ENCODE measurements around the gene HLF.

DNA sequence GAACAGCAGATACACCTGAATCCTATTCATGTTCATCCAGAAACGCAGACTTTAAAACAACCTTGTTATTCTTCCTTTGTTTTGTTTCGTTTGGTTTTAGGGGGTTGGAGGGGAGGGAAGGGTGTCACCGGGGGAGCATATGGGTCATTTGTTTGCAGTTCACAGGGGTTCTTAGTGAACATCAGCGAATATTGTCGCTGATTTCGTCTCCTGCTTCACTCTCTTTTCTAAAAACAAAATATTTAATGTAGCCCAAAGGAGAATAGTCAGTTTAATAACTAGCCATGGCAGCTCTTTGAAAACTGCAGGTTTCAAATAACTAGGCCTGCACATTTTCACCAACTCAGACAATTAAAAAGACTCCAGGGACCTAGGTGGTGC, 37.6 kb downstream of the HLF start:
- TF ChIP-seq, protein P1, sequence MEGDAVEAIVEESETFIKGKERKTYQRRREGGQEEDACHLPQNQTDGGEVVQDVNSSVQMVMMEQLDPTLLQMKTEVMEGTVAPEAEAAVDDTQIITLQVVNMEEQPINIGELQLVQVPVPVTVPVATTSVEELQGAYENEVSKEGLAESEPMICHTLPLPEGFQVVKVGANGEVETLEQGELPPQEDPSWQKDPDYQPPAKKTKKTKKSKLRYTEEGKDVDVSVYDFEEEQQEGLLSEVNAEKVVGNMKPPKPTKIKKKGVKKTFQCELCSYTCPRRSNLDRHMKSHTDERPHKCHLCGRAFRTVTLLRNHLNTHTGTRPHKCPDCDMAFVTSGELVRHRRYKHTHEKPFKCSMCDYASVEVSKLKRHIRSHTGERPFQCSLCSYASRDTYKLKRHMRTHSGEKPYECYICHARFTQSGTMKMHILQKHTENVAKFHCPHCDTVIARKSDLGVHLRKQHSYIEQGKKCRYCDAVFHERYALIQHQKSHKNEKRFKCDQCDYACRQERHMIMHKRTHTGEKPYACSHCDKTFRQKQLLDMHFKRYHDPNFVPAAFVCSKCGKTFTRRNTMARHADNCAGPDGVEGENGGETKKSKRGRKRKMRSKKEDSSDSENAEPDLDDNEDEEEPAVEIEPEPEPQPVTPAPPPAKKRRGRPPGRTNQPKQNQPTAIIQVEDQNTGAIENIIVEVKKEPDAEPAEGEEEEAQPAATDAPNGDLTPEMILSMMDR (IDR thresholded peaks at IDR 0.05; ENCODE audit: insufficient read depth, low read length): no peak
- TF ChIP-seq POLR2AphosphoS5 (IDR thresholded peaks at IDR 0.05; ENCODE audit: low read depth) (no peak), SPI1 (IDR thresholded peaks at IDR 0.05; ENCODE audit: borderline replicate concordance, low read depth) (no peak)
- TF ChIP-seq, protein P2, sequence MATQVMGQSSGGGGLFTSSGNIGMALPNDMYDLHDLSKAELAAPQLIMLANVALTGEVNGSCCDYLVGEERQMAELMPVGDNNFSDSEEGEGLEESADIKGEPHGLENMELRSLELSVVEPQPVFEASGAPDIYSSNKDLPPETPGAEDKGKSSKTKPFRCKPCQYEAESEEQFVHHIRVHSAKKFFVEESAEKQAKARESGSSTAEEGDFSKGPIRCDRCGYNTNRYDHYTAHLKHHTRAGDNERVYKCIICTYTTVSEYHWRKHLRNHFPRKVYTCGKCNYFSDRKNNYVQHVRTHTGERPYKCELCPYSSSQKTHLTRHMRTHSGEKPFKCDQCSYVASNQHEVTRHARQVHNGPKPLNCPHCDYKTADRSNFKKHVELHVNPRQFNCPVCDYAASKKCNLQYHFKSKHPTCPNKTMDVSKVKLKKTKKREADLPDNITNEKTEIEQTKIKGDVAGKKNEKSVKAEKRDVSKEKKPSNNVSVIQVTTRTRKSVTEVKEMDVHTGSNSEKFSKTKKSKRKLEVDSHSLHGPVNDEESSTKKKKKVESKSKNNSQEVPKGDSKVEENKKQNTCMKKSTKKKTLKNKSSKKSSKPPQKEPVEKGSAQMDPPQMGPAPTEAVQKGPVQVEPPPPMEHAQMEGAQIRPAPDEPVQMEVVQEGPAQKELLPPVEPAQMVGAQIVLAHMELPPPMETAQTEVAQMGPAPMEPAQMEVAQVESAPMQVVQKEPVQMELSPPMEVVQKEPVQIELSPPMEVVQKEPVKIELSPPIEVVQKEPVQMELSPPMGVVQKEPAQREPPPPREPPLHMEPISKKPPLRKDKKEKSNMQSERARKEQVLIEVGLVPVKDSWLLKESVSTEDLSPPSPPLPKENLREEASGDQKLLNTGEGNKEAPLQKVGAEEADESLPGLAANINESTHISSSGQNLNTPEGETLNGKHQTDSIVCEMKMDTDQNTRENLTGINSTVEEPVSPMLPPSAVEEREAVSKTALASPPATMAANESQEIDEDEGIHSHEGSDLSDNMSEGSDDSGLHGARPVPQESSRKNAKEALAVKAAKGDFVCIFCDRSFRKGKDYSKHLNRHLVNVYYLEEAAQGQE (IDR thresholded peaks at IDR 0.05; ENCODE audit: insufficient replicate concordance, low read depth): no peak
